ENCODE data around the gene UMPS.
"Not testable (repeated sequence)": the region's sequence is repeated elsewhere in the genome, so short reads cannot be mapped to it uniquely, and the experiment has no call there.

Gene UMPS

DNA sequence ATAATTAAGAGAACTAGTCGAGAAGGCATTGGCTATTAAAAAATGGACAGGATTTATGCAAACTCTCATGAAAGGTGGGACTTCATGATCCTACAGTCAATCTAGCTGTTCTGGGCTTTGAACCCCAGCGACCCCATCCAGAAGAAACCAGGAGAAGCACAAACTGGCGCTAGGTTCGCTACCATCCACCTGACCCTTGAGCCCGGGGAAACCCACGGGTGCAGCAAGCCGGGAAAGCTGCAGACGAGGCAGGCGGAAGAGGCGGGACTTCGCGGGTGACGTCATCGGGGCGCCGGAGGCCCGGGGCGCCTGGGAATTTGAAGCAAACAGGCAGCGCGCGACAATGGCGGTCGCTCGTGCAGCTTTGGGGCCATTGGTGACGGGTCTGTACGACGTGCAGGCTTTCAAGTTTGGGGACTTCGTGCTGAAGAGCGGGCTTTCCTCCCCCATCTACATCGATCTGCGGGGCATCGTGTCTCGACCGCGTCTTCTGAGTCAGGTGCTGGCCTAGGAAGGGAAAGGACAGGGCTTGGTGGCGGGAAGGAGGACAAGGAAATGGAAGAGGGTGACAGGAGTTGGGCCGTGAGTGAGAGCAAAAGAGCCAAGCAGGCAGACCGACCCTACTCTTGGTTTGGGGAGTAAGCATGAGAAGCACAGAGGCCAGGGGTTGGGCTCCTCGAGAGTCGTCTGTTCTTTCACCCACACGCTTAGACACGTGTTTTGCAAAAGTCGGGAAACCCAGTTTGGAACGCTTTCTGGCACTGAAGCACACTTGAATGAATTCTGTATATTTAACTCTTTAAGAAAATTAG is at the start of gene UMPS:
Gene UMPS (plus strand): TSS at position 324 of the 812 bp plus-strand sequence. CDS start 20 bp downstream, at position 344.
- peak; percentile 93 for DNase-seq (ENCODE audit: low read depth)

DNA sequence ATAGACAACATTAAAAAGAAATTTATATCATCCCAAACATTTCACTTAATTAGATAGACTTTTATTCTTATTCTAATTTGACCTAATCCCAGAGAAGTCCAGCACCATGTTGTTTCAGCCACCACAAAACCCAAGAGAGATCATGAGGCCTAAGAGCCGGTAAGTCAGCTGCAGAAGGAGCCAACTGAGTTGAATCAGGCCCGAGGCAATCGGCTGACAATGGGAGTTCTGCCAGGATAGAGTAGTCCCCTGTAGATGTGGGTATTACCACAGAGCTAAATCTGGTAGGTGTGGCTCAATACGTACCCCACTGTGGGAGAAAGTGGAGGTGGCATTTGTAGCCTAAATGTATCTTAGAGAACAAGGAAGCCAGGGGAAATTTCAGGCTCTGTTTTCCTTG is 49.7 kb upstream of the UMPS start:
- no peak for DNase-seq (ENCODE audit: low read depth)

DNA sequence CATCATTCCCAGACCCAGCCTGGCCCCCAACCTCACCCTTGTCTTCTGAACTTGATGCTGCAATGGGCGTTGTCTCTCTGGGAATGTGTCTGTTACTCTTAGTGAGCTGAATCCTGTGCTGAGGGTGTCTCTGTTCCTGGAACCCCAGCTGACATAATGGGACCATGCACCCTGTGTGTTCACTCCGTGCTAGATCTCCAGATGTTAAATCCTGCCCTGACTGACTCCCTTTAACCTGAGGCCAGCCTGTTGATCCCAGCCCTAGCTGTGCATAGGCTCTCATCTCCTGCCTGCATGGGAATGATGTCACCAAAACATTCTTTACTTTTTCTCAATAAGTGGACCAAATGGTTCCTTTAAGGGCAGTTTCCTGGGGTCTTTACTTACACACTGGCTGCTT is 48.0 kb upstream of the UMPS start:
- DNase-seq (ENCODE audit: low read depth) = no peak

DNA sequence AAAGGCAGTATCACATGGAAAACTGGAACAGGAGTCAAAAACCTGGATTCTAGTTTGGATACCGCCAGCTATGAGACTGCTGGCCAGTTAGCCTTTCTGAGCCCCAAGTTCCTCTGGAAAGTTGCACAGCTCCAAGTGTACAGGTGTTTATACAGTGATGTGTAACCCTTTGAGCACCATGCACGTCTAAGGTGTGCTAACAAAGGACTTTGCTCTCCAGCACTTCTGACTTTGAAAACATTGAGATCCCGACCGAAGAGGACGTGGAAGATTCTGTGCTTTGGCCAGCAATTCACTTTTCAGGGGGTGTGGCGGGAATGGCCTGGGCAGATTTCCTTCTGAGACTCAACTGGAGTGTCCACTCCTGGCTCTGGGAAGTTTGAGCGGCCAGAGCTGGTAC is 45.8 kb upstream of the UMPS start:
- no peak for DNase-seq (ENCODE audit: low read depth)

DNA sequence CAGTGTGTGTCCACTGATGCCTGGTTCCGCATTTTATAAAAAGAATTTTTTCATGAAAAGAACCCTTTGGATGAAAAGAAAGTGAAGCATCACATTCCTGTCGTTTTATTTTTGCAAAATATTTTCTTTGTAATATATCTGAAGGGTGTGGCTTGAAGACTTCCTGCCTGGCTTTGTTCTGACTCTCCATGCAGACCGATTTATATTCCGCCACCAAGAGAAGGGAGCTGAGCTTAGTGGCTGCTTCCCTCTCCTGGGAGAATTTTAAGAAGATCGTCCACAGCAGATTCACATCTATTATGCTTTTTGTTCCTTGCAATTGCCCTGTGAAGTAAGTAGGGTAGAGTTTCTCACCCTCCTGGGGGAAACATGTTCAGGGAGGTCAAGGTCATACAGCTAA is 45.2 kb upstream of the UMPS start:
- no peak for DNase-seq (ENCODE audit: low read depth)

DNA sequence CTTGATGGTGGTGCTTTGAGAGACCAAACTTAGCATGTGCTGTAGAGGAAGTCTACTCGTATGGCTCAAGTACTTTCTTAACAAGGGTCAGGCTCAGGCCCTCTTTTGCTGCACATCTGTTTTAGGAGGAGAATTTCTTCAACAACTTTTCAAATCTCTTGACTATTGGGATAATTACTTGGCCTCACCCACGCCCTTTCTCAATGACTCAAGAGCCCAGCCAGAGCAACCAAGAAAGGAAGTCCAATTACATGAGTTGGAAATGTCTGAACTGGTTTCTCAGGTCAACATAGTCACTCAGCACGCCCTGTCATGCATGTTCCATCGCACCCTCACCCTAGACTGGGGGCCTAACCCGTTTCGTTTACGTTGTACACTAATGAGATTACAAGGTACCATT is 44.8 kb upstream of the UMPS start:
- DNase-seq (ENCODE audit: low read depth) = no peak

DNA sequence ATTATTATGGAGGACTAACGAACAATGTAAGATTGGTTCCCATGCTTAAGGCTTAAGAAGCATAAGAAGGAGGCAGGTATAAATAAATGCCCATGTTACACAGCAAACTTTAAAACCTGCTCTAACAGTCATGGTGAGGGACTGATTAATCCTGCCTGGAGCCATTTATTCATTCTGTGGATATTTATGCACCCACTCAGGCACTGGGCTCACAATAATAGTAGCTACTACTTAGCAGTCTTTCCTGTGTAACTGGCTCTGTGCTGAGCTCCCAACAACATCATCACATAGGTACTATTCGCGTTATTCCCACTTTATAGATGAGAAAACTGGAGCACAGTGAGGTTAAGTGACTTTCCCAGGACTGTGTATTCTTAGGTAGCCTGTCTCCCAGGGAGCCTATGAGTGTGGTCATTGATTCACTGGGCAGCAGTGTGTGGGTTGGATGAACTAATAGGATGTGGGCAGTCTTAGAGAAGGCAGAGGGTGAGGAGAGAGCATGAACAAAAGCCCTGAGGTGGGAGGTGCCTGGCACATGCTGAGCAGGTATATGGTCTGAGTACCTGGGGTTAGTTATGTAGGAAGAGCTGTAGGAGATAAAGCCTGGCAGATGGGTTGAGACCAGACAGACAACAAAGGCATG is 44.1 kb upstream of the UMPS start:
- no peak for DNase-seq (ENCODE audit: low read depth)

DNA sequence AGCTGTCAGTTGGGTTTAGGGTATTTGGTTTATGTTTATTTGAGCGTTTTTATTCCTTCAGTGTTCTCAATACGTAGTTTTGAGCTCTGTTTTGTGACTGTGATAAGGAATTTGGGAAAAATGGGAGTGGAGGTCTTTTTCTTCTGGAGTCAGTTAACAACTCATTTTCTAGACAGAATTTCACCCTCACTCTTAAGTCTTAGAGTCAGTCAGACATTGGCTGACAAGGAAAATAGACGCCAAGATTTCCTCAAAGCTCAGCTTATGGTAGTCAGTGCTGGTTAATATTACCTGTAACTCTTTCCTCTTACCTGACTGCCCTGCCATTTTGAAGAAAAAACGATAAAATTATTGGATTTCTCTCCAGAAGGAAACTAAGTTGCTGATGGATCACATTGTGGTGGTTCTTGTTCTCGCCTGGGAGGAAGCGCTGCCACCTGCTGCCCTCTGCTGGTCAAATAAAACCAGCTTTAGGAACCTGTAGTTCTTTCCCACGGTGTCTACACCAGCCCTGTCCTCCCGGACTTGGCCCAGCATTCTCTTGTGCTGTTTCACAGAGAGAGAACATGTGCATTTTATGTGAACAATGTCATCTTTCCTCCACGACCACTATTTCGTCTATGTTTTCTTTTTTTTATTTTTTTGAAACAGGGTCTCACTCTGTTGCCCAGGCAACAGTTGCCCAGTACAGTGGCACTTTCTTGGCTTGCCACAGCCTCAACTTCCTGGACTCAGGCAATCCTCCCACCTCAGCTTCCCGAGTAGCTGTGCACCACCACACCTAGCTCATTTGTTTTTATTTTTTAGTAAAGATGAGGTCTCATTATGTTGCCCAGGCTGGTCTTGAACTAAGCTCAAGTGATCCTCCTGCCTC is 41.4 kb upstream of the UMPS start:
- peak; percentile 63 for DNase-seq (ENCODE audit: low read depth)

DNA sequence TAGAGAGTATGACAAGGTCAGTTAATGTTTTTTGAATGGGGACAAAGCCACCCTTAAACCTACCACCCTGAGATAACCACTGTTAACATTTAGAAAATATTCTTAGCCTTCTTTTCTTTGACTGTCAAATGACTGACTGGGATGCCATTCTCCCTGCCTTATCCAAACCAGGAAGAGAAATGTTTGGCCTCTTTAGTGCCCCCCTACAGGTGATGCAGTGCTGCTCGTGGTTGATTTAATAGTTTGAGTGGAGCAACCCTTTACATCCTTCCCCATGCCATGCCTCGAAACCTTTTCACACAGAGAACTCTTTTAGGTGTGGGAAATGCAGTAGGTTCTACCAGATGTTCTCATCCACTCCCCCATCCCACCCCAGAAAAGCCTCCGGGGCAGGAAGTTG is 38.7 kb upstream of the UMPS start:
- DNase-seq (ENCODE audit: low read depth) = no peak

DNA sequence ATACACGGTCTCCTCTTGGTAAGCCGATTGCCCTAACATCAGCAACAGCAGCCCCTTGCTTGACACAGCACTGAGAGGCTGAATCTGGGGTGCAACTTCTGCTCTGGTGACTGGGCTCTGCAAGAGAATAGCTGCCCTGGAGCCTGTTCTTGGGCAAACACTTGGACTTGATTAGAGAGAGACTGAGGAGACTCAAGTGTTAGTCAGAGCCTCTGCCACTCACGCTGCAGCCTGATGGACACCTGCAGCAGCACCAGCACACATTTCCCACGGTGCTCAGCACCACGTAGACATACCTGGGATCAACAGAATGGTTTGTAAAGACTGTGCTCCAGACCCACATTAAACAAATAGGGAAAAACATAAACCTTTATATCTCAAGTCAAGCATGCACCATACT is 35.8 kb upstream of the UMPS start:
- no peak for DNase-seq (ENCODE audit: low read depth)

DNA sequence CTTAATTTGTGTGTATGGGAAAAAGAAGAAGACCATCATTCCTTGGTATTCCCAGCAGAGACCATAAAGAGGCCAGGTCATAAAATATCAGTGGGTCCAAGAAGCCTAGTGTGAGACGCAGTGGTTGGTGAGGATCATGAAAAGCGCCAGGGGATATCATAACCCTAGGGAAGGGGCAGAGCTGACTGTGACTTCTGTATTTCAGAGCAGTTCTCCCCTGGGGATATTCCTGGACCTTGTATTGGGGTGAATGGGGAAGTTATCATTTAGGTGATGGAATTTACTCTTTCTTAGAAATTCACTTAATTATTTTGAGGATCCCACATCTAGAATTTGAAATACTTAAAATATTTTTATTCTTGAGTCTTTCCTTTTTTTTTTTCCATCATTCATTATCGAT is 34.9 kb upstream of the UMPS start:
- DNase-seq (ENCODE audit: low read depth) = no peak

DNA sequence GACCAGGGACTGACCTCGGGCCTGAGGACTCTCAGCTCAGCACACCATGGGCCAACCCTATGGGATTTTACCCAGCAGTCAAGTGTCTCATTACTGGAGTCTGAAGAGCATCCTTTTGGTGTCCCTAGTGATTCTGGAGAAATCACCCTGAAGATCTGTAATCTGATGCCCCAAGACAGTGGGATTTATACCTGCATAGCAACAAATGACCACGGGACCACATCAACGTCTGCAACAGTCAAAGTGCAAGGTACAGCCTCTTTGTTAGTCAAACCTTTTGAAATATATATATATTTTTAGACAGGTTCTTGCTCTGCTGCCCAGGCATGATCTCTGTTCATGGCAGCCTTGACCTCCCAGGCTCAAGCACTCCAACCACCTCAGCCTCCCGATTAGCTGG is 34.2 kb upstream of the UMPS start:
- no peak for DNase-seq (ENCODE audit: low read depth)

DNA sequence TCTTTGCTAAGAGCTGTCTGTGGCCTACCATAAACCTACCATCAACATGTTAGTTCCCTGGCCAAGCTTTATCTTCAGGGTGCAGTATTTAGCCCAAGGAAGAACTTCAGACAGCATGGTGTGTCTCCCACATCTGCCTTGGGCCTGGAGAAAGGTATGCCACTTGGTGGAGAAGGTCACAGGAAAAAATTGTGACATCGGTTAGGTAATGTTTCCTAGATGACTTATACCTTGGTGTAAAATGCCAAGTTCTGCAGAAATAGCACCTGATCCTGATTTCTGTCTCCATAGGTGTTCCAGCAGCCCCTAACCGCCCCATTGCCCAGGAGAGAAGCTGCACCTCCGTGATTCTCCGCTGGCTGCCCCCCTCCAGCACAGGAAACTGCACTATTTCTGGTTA is 33.0 kb upstream of the UMPS start:
- DNase-seq (ENCODE audit: low read depth) = no peak

DNA sequence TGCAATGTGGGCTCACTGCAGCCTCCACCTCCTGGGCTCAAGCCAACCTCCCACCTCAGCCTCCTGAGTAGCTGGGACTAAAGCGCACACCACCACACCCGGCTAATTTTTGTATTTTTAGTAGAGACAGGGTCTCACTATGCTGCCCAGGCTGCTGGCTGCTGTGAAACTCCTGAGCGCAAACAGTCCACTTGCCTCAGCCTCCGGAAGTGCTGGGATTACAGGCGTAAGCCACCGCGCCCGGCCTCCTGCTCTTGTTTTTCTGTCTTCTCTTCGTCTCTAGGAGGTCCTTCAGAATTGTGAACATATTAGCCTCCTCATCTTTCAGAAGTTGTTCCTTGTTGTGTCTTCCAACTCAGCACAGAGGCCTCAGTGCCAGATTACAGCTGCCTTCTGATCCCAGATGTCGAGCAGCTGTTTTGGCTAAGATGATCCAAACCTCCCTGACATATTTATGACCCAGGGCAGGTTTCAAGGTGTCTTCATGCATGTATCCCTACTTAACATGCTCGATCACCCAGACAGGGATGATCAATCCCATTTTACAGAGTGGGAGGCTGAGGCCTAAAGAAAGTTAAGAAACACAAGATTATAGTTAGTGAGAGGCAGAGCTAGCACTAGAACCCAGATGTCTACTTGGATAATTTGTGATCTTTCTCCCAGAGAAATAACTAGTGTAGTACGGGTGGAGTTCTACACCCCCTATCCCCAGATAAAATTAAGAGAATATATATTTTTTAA is 32.1 kb upstream of the UMPS start:
- DNase-seq (ENCODE audit: low read depth) = no peak

DNA sequence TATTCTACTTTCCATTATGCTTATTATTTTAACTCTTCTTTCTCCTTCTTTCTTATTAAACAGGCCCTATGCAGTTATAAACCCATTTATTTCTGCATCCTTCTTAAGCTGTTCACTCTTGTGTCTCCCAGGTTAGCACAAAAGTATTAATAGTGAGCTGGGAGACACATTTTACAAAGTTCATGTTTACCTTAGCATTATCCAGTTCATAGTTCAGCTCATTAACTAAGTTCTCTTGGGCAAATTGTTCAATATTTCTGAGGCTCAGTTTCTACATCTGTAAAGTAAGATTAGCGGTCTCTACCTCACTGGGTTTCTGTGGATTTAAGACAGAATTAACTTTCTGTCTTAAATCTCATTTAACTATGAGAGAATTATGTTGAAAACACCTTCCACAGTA is 31.2 kb upstream of the UMPS start:
- DNase-seq (ENCODE audit: low read depth) = no peak

DNA sequence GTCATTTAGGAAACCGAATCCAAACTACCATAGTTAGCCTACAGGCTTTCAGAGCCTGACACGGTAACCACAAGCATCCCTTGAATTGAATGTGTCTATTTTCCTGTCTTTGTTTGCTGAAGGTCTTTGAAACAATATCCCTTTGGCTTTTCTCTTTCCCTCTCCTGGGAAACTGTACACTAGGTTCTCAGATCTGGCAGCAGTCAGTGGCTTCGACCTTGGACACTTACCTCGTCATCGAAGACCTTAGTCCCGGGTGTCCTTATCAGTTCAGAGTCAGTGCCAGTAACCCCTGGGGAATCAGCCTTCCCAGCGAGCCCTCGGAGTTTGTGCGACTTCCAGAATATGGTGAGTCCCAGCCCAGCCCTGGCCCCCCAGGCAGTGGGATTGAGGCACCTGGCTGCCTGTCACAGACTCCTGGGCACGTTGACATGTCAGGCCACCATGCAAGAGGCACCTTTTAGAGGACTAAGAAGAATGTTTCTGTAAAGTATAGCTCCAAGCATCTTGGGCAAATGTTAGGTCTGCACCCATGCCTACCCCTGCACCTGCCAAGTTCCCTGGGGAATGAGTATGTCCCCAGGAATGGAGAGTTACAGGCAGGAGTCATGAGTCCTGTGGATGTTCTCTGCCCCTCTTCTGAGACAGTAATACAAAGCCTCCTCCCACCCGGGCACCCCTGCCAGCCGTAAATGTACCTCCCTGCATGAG is 30.4 kb upstream of the UMPS start:
- no peak for DNase-seq (ENCODE audit: low read depth)

DNA sequence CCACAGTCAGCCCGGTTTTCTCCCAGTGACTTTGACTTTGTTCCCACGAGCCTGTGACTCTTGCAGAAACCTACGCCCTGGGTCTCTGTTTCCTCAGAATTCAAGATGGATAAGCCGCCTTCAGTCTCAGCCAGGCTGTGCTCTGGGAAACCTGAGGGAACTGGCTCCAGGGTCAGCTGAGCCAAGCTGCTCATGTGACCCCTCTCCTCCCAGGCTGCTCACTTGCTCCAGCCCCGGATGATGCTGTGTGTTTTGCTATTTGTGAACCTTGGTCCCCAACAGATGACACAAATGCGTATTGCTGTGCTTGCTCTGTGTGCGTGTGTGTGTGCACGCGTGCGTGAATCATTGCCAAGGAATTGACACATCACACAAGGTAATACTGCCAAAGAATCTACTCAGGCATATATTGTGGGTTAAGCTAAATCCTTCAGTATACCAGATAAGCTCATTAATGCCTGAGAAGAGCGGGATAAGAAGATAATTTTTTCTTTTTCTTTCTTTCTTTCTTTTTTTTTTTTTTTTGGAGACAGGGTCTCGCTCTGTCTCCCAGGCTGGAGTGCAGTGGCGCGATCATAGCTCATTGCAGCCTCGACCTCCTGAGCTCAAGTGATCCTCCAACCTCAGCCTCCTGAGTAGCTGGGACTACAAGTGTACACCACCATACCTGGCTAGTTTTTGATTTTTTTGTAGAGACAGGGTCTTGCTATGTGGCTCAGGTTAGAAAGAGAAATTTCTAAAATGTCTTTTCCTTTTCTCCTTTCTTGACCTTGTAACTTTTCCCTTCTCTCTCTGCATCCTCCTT is 29.2 kb upstream of the UMPS start:
- no peak for DNase-seq (ENCODE audit: low read depth)

DNA sequence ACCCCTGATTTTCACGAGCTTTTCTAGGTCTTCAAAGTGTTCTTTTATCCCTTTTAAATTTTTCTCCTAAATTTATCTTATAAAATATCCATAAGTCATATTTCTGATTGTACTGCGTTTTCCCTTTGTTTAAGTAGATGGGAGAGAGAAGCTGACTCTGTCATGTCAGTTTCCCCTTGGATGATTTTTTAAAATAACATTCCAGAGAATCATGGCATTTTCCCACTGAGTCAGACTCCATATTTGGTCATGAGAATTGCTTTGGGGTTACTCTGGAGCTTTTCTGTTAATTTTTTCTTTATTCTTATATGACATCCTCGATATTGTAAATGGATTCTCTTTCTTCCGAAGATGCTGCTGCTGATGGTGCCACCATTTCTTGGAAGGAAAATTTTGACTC is 28.6 kb upstream of the UMPS start:
- no peak for DNase-seq (ENCODE audit: low read depth)

DNA sequence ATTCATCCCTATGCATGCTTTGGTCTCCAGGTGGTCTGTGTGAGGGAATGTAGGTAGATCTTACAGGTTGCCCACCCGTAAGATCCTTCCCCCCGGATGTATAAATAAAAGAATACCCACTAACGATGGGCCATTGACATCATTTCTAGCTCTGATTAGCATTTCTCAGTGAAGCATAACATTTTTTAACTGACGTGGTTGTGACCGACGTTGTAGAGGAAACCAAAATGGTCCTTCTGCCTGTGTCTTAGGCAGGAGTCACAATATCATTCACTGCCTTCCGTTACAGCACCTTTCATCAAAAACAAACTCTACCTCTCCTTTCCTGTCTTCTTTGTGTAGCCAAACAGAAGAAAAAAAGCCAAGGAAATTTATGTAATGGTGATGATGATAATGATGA is 27.3 kb upstream of the UMPS start:
- no peak for DNase-seq (ENCODE audit: low read depth)

DNA sequence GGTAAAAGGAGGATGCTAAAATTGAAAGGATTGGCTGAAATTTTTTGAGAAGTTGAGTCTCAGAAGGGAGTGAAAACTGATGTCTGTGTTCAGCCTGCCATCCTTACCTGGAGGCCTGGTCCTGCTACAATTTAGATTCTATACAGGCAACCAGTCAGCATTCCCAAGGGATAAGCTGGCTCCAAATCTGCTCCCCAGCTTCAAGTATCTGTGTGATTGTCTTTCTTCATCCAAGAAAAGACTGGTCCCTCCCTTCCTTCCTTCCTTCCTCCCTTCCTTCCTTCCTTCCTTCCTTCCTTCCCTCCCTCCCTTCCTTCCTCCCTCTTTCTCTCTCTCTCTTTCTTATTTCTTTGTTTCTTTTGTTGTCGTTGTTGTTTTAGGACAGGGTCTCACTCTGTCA is 24.7 kb upstream of the UMPS start:
- DNase-seq (ENCODE audit: low read depth) = no peak

DNA sequence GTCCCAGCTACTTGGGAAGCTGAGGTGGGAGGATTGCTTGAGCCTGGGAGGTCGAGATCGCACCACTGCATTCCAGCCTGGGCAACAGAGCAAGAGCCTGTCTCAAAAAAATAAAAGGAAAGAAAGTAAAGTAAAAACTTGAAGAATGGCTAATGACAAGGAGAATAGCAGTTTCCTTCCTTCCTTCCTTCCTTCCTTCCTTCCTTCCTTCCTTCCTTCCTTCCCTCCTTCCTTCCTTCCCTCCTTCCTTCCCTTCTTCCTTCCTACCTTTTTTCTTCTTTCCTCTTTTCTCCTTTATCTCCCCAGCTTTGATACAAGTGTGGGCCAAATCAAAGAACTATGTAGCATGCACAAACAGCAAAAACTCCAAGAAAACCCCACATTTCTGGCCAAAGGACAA is 23.0 kb upstream of the UMPS start:
- not testable (repeated sequence) for DNase-seq (ENCODE audit: low read depth)

Measured in activated T-cell treated with anti-CD3 and anti-CD28 coated beads for 48 hours (primary cell).